Activated CD4-positive, alpha-beta T cell treated with anti-CD3 and anti-CD28 coated beads, Interleukin-2, amount 10 ng/mL, durations not matched to agents 24 days and 14 days (primary cell): ENCODE data around the gene DNM2. TPM values are rescaled to one million over a fixed set of nuclear protein-coding genes. Genes with fewer than 3 reads are reported as not detected.
"Not testable (repeated sequence)": the region's sequence is repeated elsewhere in the genome, so short reads cannot be mapped to it uniquely, and the experiment has no call there.

Experiments used
- DNase-seq: peaks from one replicate; pipeline ENCODE4 v3.0.0; 2022
- H3K27ac Mint-ChIP-seq: one replicate; pipeline ENCODE4 v1.8.0; 2022; ENCODE audit warnings: mild to moderate bottlenecking, mixed read lengths
- H3K27me3 Mint-ChIP-seq: one replicate; pipeline ENCODE4 v1.8.0; 2022; ENCODE audit warnings: mixed read lengths
- H3K36me3 Mint-ChIP-seq: one replicate; pipeline ENCODE4 v1.8.0; 2022; ENCODE audit warnings: low read depth, mild to moderate bottlenecking, mixed read lengths
- H3K4me1 Mint-ChIP-seq: one replicate; pipeline ENCODE4 v1.8.0; 2021; ENCODE audit warnings: mixed read lengths
- H3K4me3 Mint-ChIP-seq: one replicate; pipeline ENCODE4 v1.8.0; 2022; ENCODE audit warnings: mild to moderate bottlenecking, moderate library complexity, mixed read lengths
- H3K9me3 Mint-ChIP-seq: one replicate; pipeline ENCODE4 v1.8.0; 2021; ENCODE audit warnings: mixed read lengths
- intact Hi-C: fragments of 100-400 bp; cut with micrococcal nuclease; formaldehyde crosslinking; loops from one replicate; pipeline ENCODE4 v1.15.1; 2023
- total RNA-seq: library from RNA; stranded (reverse); gene quantifications from 2 replicates; pipeline ENCODE4 v1.2.3, GENCODE V29; 2022

The DNM2 gene
- total RNA-seq, 1 donor from 2014 or later: 211 TPM

GRCh38 chr19:10831987-10832938, 114.4 kb downstream of the DNM2 start:
- peaks cover 20% of the 10 kb centered on the region for H3K36me3 Mint-ChIP-seq
- no peak overlapping the region for H3K27ac Mint-ChIP-seq
- H3K9me3 Mint-ChIP-seq: peaks cover 9% of the 10 kb centered on the region
- H3K4me3 Mint-ChIP-seq: no peak overlapping the region
- no peak for DNase-seq
- H3K27me3 Mint-ChIP-seq: no peaks in the 10 kb centered on the region
- intact Hi-C loops: no loop called here
- H3K4me1 Mint-ChIP-seq: peaks cover 10% of the 10 kb centered on the region

- H3K4me1 Mint-ChIP-seq: peaks cover 10% of the 10 kb centered on the region
- intact Hi-C loops: no loop called here
- no peak for DNase-seq
- no peak overlapping the region for H3K4me3 Mint-ChIP-seq
- no peaks in the 10 kb centered on the region for H3K27me3 Mint-ChIP-seq
- peaks cover 9% of the 10 kb centered on the region for H3K9me3 Mint-ChIP-seq
- H3K27ac Mint-ChIP-seq: no peak overlapping the region
- H3K36me3 Mint-ChIP-seq: peaks cover 20% of the 10 kb centered on the region
Measured at GRCh38 chr19:10832939-10833296, 115.0 kb downstream of the DNM2 start.

DNA sequence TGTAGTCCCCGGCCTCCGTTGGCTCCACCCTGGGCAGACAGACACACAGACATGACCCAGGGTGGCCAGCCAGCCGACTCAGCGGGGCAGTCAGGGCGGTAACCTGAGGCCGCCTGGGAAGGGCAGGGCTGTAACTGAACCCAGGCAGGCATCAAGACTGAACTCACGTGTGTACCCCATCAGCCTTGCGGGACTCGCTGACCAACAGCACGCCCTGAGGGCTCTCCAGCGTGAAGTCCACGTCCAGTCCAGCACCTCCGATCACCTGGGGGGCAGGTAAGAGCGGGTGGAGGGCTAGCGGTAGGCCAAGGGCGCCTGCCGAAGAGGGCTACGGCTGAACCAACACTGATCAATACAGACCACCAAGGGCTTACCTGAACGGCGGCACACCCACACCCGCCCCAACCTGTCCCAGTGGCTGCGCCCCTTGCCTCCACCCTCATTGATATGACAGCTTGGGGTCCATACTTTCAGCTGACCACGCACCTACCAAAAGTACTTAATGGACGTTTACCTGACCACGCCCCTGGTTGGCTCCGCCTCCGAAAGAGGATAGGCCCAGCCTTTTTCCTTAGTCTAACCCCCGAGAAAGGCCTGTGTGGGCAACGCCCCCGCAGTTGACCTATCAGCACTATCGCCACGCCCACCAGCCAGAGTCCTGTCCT, 117.3 kb downstream of the DNM2 start:
- peaks cover 10% of the 10 kb centered on the region for H3K4me1 Mint-ChIP-seq
- intact Hi-C loops: loop anchor here (1.0 kb wide), 1 partner anchor 36 kb away; the partner anchor contains the start of gene CARM1
- peaks cover 16% of the 10 kb centered on the region for H3K36me3 Mint-ChIP-seq
- peaks cover 12% of the 10 kb centered on the region for H3K9me3 Mint-ChIP-seq
- no peak for DNase-seq
- peak overlapping the region; percentile 99 for H3K27ac Mint-ChIP-seq
- H3K4me3 Mint-ChIP-seq: peak overlapping the region; percentile 98
- H3K27me3 Mint-ChIP-seq: no peaks in the 10 kb centered on the region

GRCh38 chr19:10835754-10836478, 118.0 kb downstream of the DNM2 start, which contains the start of gene TMED1:
TMED1 (minus strand) TSS chr19:10836212; CDS start chr19:10836191, 21 bp downstream.
- Mint-ChIP-seq H3K4me3 (peak within 1 kb of the TSS; percentile 98), H3K36me3 (peaks cover 15% of the 10 kb centered on the region), H3K27ac (peak within 1 kb of the TSS; percentile 99), H3K4me1 (peaks cover 10% of the 10 kb centered on the region), H3K27me3 (no peaks in the 10 kb centered on the region), H3K9me3 (peaks cover 12% of the 10 kb centered on the region)
- intact Hi-C loops: loop anchor here (1.0 to 2.0 kb wide), 5 partner anchors 29 to 270 kb away; partner anchors contain the start of genes CARM1 and KRI1
- DNase-seq: peak; percentile 99

DNA sequence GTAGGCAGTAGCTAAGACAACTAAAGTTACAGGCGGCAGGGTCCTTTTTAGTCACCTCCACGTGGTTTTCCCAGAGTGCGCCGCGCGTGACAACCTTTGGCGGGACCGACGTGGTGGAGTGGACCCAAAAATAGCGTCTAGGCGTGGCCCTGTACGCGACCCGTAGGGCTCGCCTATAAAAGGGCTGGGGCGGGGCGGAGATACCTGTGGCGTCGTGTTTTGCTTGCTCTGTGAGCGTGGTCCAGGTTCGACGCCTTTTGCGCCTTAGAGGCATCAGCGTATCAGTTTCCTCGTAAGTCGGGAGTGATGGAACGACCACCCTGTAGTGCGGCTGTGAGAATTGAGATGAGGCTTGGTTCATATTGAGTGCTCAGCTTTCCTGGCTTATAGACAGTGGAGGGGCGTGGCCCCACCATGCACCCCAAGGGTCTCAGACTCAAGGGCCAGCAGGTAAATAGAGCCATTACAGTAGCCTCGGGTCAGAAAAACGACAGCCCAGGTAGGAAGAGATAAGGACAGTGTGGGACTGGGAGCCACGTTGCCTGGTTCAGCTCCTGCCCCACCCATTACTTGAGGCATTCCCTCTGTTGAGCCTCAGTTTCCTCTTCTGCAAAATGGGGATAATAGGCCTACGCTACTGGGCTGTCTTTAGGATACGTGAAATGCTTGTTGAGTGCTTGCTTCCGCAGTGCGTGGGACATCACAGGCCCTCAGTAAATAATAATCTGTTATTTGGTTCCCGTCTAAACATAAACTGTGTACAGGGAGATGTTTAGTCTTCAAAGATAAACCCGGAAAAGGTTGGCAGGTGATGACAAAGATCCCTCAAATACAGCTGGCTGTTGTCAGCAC, 118.8 kb downstream of the DNM2 start:
- Mint-ChIP-seq H3K27me3 (no peaks in the 10 kb centered on the region), H3K9me3 (peaks cover 12% of the 10 kb centered on the region), H3K27ac (peak overlapping the region; percentile 99), H3K4me3 (peak overlapping the region; percentile 98), H3K36me3 (peaks cover 15% of the 10 kb centered on the region), H3K4me1 (peaks cover 10% of the 10 kb centered on the region)
- intact Hi-C loops: loop anchor here (1.0 to 2.0 kb wide), 4 partner anchors 28 to 270 kb away; partner anchors contain the start of gene KRI1
- DNase-seq: peak; percentile 95

- peaks cover 12% of the 10 kb centered on the region for H3K9me3 Mint-ChIP-seq
- not testable (repeated sequence) for H3K4me3 Mint-ChIP-seq
Measured at GRCh38 chr19:10837649-10838048, 119.8 kb downstream of the DNM2 start.

DNA sequence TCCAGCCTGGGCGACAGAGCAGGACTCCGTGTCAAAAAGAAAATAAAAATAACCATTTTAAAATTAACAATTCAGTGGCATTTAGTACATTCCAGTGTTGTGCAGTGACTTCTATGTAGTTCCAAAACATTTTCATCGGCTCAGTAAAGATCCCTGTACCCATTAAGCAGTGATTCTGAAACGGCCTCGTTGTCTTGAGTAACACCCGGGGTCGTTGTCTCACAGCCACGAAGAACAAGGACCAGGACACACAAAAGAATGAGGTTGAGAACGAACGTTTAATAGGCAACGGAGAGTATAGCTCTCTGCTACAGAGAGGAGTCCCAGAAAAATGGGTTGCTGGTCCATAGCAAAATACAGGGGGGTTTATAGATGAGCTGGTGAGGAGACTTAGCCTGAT, 120.5 kb downstream of the DNM2 start:
- Mint-ChIP-seq H3K27ac (no peak overlapping the region), H3K36me3 (peaks cover 11% of the 10 kb centered on the region), H3K4me3 (no peak overlapping the region), H3K27me3 (no peaks in the 10 kb centered on the region), H3K9me3 (peaks cover 12% of the 10 kb centered on the region), H3K4me1 (peaks cover 10% of the 10 kb centered on the region)
- no peak for DNase-seq
- intact Hi-C loops: no loop called here

More at GRCh38 chr19:10837649-10838048, 119.8 kb downstream of the DNM2 start:
- DNase-seq, H3K27me3 Mint-ChIP-seq, H3K27ac Mint-ChIP-seq: not testable (repeated sequence)
- peaks cover 15% of the 10 kb centered on the region for H3K36me3 Mint-ChIP-seq
- peaks cover 10% of the 10 kb centered on the region for H3K4me1 Mint-ChIP-seq
- intact Hi-C loops: loop anchor here (2.0 kb wide), 1 partner anchor 27 kb away; no protein-coding TSS in a partner anchor

- H3K36me3 Mint-ChIP-seq: peaks cover 11% of the 10 kb centered on the region
- no peak overlapping the region for H3K27ac Mint-ChIP-seq
- intact Hi-C loops: no loop called here
- peaks cover 10% of the 10 kb centered on the region for H3K4me1 Mint-ChIP-seq
- no peaks in the 10 kb centered on the region for H3K27me3 Mint-ChIP-seq
- H3K9me3 Mint-ChIP-seq: peaks cover 12% of the 10 kb centered on the region
- no peak for DNase-seq
- no peak overlapping the region for H3K4me3 Mint-ChIP-seq
Measured at GRCh38 chr19:10839114-10840050, 121.5 kb downstream of the DNM2 start.

GRCh38 chr19:10842788-10843187, 124.9 kb downstream of the DNM2 start:
- Mint-ChIP-seq H3K36me3 (no peaks in the 10 kb centered on the region), H3K4me1 (peaks cover 2% of the 10 kb centered on the region), H3K27ac (no peak overlapping the region), H3K4me3 (no peak overlapping the region), H3K27me3 (no peaks in the 10 kb centered on the region), H3K9me3 (peaks cover 4% of the 10 kb centered on the region)
- no peak for DNase-seq
- intact Hi-C loops: no loop called here

DNA sequence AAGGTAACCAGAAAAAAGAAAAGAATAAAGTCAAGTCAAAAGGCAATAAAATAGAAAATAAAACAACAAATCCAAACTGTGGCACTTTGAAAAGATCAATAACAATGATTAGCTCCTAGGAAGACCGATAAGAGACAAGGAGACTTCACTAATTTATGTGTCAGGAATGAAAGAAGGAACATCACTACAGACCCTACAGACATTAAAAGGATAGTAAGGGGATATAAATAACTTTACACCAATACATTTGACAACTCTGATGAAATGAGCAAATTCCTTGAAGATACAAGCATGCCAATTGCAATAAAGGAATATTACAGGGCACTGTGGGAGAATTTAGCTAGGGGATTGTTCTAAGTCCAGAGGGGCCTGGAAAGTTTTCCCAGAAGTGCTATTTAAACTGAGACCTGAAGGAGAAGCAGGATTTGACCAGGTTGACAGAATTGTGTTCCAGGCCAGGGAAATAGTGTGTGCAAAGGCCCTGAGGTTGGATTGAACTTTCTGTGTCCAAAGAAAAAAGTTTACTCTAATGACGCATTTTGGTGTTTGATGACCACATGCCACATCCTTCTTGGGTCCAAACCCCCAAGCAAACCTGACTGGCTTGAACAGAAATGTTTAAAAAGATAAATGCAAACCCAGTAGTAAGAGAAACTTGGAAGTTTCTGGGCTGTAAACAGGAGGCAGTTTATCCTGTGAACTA, 128.8 kb downstream of the DNM2 start:
- Mint-ChIP-seq H3K4me3 (no peak overlapping the region), H3K27me3 (no peaks in the 10 kb centered on the region), H3K4me1 (peaks cover 9% of the 10 kb centered on the region), H3K36me3 (peaks cover 3% of the 10 kb centered on the region), H3K9me3 (no peaks in the 10 kb centered on the region), H3K27ac (no peak overlapping the region)
- DNase-seq: no peak
- intact Hi-C loops: no loop called here

- peak within 1 kb of the TSS; percentile 84 for H3K27ac Mint-ChIP-seq
- DNase-seq: no peak
- peaks cover 3% of the 10 kb centered on the region for H3K36me3 Mint-ChIP-seq
- intact Hi-C loops: no loop called here
- peaks cover 9% of the 10 kb centered on the region for H3K4me1 Mint-ChIP-seq
- H3K27me3 Mint-ChIP-seq: no peaks in the 10 kb centered on the region
- peak within 1 kb of the TSS; percentile 73 for H3K4me3 Mint-ChIP-seq
- no peaks in the 10 kb centered on the region for H3K9me3 Mint-ChIP-seq
Measured at GRCh38 chr19:10848230-10848856, 130.5 kb downstream of the DNM2 start, which contains the start of gene C19orf38. C19orf38 (plus strand) TSS chr19:10848415; CDS start chr19:10848509, 94 bp downstream.
